Osteoblast (primary cell): ENCODE measurements around the gene TPP1. TPM values are rescaled to one million over a fixed set of nuclear protein-coding genes. Genes with fewer than 3 reads are reported as not detected.

Source experiments
- DNase-seq: peaks from one replicate; pipeline ENCODE4 v3.0.0; 2011; ENCODE audit warnings: low spot score, mixed read lengths; ENCODE audit not compliant: insufficient read length; ENCODE audit errors: missing footprints
- H2AFZ ChIP-seq: 2 replicates; pipeline ENCODE4 v1.6.0; 2011; ENCODE audit warnings: mild to moderate bottlenecking, low read length
- H3K27ac ChIP-seq: 2 replicates; pipeline ENCODE4 v1.5.1; 2011; ENCODE audit warnings: mild to moderate bottlenecking, low read depth, low read length, moderate library complexity
- H3K27me3 ChIP-seq: 2 replicates; pipeline ENCODE4 v1.6.0; 2012; ENCODE audit warnings: mild to moderate bottlenecking, control low read depth, inconsistent platforms, low read length, moderate library complexity; ENCODE audit not compliant: insufficient read depth
- H3K36me3 ChIP-seq: 2 replicates; pipeline ENCODE4 v1.5.1; 2011; ENCODE audit warnings: mild to moderate bottlenecking, low read length, control low read depth, moderate library complexity; ENCODE audit not compliant: insufficient read depth
- H3K4me1 ChIP-seq: 2 replicates; pipeline ENCODE4 v1.5.1; 2011; ENCODE audit warnings: mild to moderate bottlenecking, low read length, control low read depth, moderate library complexity; ENCODE audit not compliant: insufficient read depth
- H3K4me2 ChIP-seq: 2 replicates; pipeline ENCODE4 v1.6.0; 2011; ENCODE audit warnings: mild to moderate bottlenecking, low read length; ENCODE audit not compliant: insufficient read depth
- H3K4me3 ChIP-seq: fragments of 200-600 bp; sonication (generic); 3 replicates; pipeline ENCODE4 v1.5.1; 2012; ENCODE audit warnings: mild to moderate bottlenecking, low read length, inconsistent platforms; ENCODE audit not compliant: insufficient read depth
- H3K79me2 ChIP-seq: 2 replicates; pipeline ENCODE4 v1.6.0; 2012; ENCODE audit warnings: mild to moderate bottlenecking, low read length, control low read depth, inconsistent platforms; ENCODE audit not compliant: insufficient read depth
- H3K9me3 ChIP-seq: 2 replicates; pipeline ENCODE4 v1.5.1; 2011; ENCODE audit warnings: low read depth, low read length, control low read depth
- H4K20me1 ChIP-seq: 2 replicates; pipeline ENCODE4 v1.6.0; 2012; ENCODE audit warnings: mild to moderate bottlenecking, low read length, control low read depth; ENCODE audit not compliant: insufficient read depth
- CTCF ChIP-seq: IDR thresholded peaks from 2 replicates; pipeline ENCODE4 v1.5.1; 2011; ENCODE audit warnings: mild to moderate bottlenecking, low read depth, low read length, moderate library complexity; ENCODE audit errors: extremely low read depth
- total RNA-seq: library from RNA; depleted of rRNA; stranded (reverse); fragments of >200 nt; gene quantifications from 2 replicates; pipeline ENCODE4 v1.2.3, GENCODE V29; 2012

Gene TPP1
- total RNA-seq, 1 donor: 127 TPM

- Histone ChIP-seq H3K9me3 (no peaks in the 10 kb centered on the region), H3K27ac (no peak overlapping the region), H3K36me3 (no peaks in the 10 kb centered on the region), H3K4me2 (peak overlapping the region; percentile 19), H3K4me1 (peaks cover 21% of the 10 kb centered on the region), H3K27me3 (peaks cover 2% of the 10 kb centered on the region), H2AFZ (peak overlapping the region; percentile 44), H3K79me2 (no peaks in the 10 kb centered on the region), H4K20me1 (no peaks in the 10 kb centered on the region), H3K4me3 (no peak overlapping the region)
- DNase-seq: peak; percentile 95
- TF ChIP-seq CTCF: no peak
Measured at GRCh38 chr11:6637871-6638270, 18.6 kb upstream of the TPP1 start.

GRCh38 chr11:6636480-6636879 lies 17.3 kb upstream of the TPP1 start:
- no peaks in the 10 kb centered on the region for H3K27me3 ChIP-seq
- no peak for TF ChIP-seq CTCF
- no peak for DNase-seq
- H2AFZ ChIP-seq: no peak overlapping the region
- no peaks in the 10 kb centered on the region for H3K9me3 ChIP-seq
- no peaks in the 10 kb centered on the region for H3K36me3 ChIP-seq
- no peaks in the 10 kb centered on the region for H4K20me1 ChIP-seq
- no peak overlapping the region for H3K4me3 ChIP-seq
- no peak overlapping the region for H3K27ac ChIP-seq
- peaks cover 21% of the 10 kb centered on the region for H3K4me1 ChIP-seq
- no peaks in the 10 kb centered on the region for H3K79me2 ChIP-seq
- H3K4me2 ChIP-seq: no peak overlapping the region

GRCh38 chr11:6635082-6635932 lies 16.1 kb upstream of the TPP1 start:
- no peaks in the 10 kb centered on the region for H3K79me2 ChIP-seq
- no peaks in the 10 kb centered on the region for H4K20me1 ChIP-seq
- no peak overlapping the region for H3K27ac ChIP-seq
- H2AFZ ChIP-seq: peak overlapping the region; percentile 68
- peak; percentile 89 for DNase-seq
- peak overlapping the region; percentile 7 for H3K4me2 ChIP-seq
- TF ChIP-seq CTCF: no peak
- peaks cover 21% of the 10 kb centered on the region for H3K4me1 ChIP-seq
- H3K9me3 ChIP-seq: no peaks in the 10 kb centered on the region
- H3K36me3 ChIP-seq: no peaks in the 10 kb centered on the region
- H3K4me3 ChIP-seq: no peak overlapping the region
- no peaks in the 10 kb centered on the region for H3K27me3 ChIP-seq

- H3K27me3 ChIP-seq: no peaks in the 10 kb centered on the region
- H3K4me3 ChIP-seq: no peak overlapping the region
- H4K20me1 ChIP-seq: no peaks in the 10 kb centered on the region
- no peak for TF ChIP-seq CTCF
- H2AFZ ChIP-seq: no peak overlapping the region
- H3K4me2 ChIP-seq: no peak overlapping the region
- H3K79me2 ChIP-seq: no peaks in the 10 kb centered on the region
- H3K27ac ChIP-seq: no peak overlapping the region
- H3K9me3 ChIP-seq: no peaks in the 10 kb centered on the region
- no peak for DNase-seq
- H3K36me3 ChIP-seq: no peaks in the 10 kb centered on the region
- H3K4me1 ChIP-seq: peaks cover 21% of the 10 kb centered on the region
Measured at GRCh38 chr11:6634534-6634933, 15.3 kb upstream of the TPP1 start.
